ENCODE measurements around the gene GJD4. TPM values are rescaled to one million over a fixed set of nuclear protein-coding genes. Genes with fewer than 3 reads are reported as not detected.

Gene GJD4
- total RNA-seq, 2 donors from 2014 or later = 1.1 TPM; not detected in 1

- WGBS = 81% methylated on average over 2 of the region's 2 CpGs
- intact Hi-C loops (cut with DNase I) = no loop called here
- H3K4me1 ChIP-seq (replicated peaks) = no peaks in the 10 kb centered on the region
- DNase-seq (ENCODE audit: low spot score) = no peak
- no peak for TF ChIP-seq CTCF (IDR thresholded peaks at IDR 0.05)
- TF ChIP-seq POLR2A (IDR thresholded peaks at IDR 0.05) = no peak
- TF ChIP-seq POLR2AphosphoS5 (IDR thresholded peaks at IDR 0.05) = no peak
- no peak overlapping the region for H3K4me3 ChIP-seq
- H3K9me3 ChIP-seq = no peaks in the 10 kb centered on the region
- H3K27me3 ChIP-seq (replicated peaks; ENCODE audit: insufficient read depth) = no peaks in the 10 kb centered on the region
- no peaks in the 10 kb centered on the region for H3K36me3 ChIP-seq
- no peak overlapping the region for H3K27ac ChIP-seq
Observed at GRCh38 chr10:35652824-35653223, 47.7 kb downstream of the GJD4 start.

GRCh38 chr10:35657621-35658020 lies 52.5 kb downstream of the GJD4 start:
- 39% methylated on average over 5 of the region's 5 CpGs for WGBS
- Histone ChIP-seq H3K4me3 (no peak overlapping the region), H3K4me1 (replicated peaks) (no peaks in the 10 kb centered on the region), H3K27me3 (replicated peaks; ENCODE audit: insufficient read depth) (no peaks in the 10 kb centered on the region), H3K27ac (no peak overlapping the region), H3K9me3 (no peaks in the 10 kb centered on the region), H3K36me3 (no peaks in the 10 kb centered on the region)
- TF ChIP-seq POLR2AphosphoS5 (IDR thresholded peaks at IDR 0.05) (no peak), POLR2A (IDR thresholded peaks at IDR 0.05) (no peak), CTCF (IDR thresholded peaks at IDR 0.05) (no peak)
- intact Hi-C loops (cut with DNase I) = no loop called here
- no peak for DNase-seq (ENCODE audit: low spot score)

Other genes with a start within 250 kb of the GJD4 start
- gene FZD8, start 37.0 kb downstream of the GJD4 start, total RNA-seq = 10 to 100 TPM in 1 of 2 donors, 1 to 10 TPM in 1; 5.6 to 14.2 TPM

All from prostate gland (tissue), 2 donors.